DOHH2 (cell line): ENCODE results near the gene SOD1.
"Not testable (repeated sequence)": the region's sequence is repeated elsewhere in the genome, so short reads cannot be mapped to it uniquely, and the experiment has no call there.

Source experiments
- H3F3A ChIP-seq: fragments of 200-600 bp; sonication (generic), shearing (Covaris generic); 2 replicates; pipeline ENCODE4 v1.6.0; 2016; ENCODE audit warnings: antibody characterized with exemption, mild to moderate bottlenecking; ENCODE audit not compliant: control insufficient read depth, insufficient read depth
- H3K27ac ChIP-seq: fragments of 200-600 bp; sonication (generic); 2 replicates; pipeline ENCODE4 v1.5.1; 2014; ENCODE audit warnings: low read depth, mild to moderate bottlenecking, low read length, moderate library complexity
- H3K27me3 ChIP-seq: fragments of 200-600 bp; sonication (generic); 2 replicates; pipeline ENCODE4 v1.6.1; 2014; ENCODE audit warnings: mild to moderate bottlenecking, low read length, mixed read lengths; ENCODE audit not compliant: control insufficient read depth
- H3K36me3 ChIP-seq: fragments of 200-600 bp; sonication (generic); 2 replicates; pipeline ENCODE4 v1.6.1; 2014; ENCODE audit warnings: mild to moderate bottlenecking, low read length, moderate library complexity, mixed read lengths; ENCODE audit not compliant: control insufficient read depth
- H3K4me1 ChIP-seq: fragments of 200-600 bp; sonication (generic); 2 replicates; pipeline ENCODE4 v1.6.1; 2014; ENCODE audit warnings: mild to moderate bottlenecking, low read length, mixed read lengths; ENCODE audit not compliant: control insufficient read depth
- H3K4me2 ChIP-seq: fragments of 200-600 bp; sonication (generic); 2 replicates; pipeline ENCODE4 v1.6.0; 2014; ENCODE audit warnings: mild to moderate bottlenecking, low read length, moderate library complexity
- H3K4me3 ChIP-seq: fragments of 200-600 bp; sonication (generic); 2 replicates; pipeline ENCODE4 v1.5.1; 2014; ENCODE audit warnings: mild to moderate bottlenecking, low read length, mixed read lengths
- H3K79me2 ChIP-seq: fragments of 200-600 bp; sonication (generic); 2 replicates; pipeline ENCODE4 v1.6.1; 2014; ENCODE audit warnings: mild to moderate bottlenecking, low read length, mixed read lengths; ENCODE audit not compliant: control insufficient read depth
- H3K9me2 ChIP-seq: fragments of 200-600 bp; sonication (generic); replicated peaks from 2 replicates; pipeline ENCODE4 v1.6.1; 2014; ENCODE audit warnings: mild to moderate bottlenecking, low read length, mixed read lengths; ENCODE audit not compliant: control insufficient read depth
- H3K9me3 ChIP-seq: fragments of 200-600 bp; sonication (generic); 2 replicates; pipeline ENCODE4 v1.6.1; 2014; ENCODE audit warnings: antibody characterized with exemption, low read length, mixed read lengths; ENCODE audit not compliant: control insufficient read depth, insufficient read depth
- H4K20me1 ChIP-seq: fragments of 200-600 bp; sonication (generic); 2 replicates; pipeline ENCODE4 v1.6.0; 2014; ENCODE audit warnings: low read depth, mild to moderate bottlenecking, antibody characterized with exemption, low read length, moderate library complexity; ENCODE audit not compliant: control insufficient read depth, insufficient read depth
- EZH2phosphoT487 ChIP-seq: fragments of 200-600 bp; sonication (generic); IDR thresholded peaks from 2 replicates; pipeline ENCODE4 v1.6.1; 2017; ENCODE audit warnings: borderline replicate concordance, mild to moderate bottlenecking, antibody characterized with exemption, low read length, moderate library complexity, mixed read lengths
- TF ChIP-seq, protein P1 (sequence below): fragments of 200-600 bp; sonication (generic); IDR thresholded peaks from one replicate; pipeline ENCODE4 v1.5.1; 2014; ENCODE audit warnings: antibody characterized with exemption, mild to moderate bottlenecking, low read depth, low read length; ENCODE audit not compliant: poor library complexity, severe bottlenecking

Gene SOD1

DNA sequence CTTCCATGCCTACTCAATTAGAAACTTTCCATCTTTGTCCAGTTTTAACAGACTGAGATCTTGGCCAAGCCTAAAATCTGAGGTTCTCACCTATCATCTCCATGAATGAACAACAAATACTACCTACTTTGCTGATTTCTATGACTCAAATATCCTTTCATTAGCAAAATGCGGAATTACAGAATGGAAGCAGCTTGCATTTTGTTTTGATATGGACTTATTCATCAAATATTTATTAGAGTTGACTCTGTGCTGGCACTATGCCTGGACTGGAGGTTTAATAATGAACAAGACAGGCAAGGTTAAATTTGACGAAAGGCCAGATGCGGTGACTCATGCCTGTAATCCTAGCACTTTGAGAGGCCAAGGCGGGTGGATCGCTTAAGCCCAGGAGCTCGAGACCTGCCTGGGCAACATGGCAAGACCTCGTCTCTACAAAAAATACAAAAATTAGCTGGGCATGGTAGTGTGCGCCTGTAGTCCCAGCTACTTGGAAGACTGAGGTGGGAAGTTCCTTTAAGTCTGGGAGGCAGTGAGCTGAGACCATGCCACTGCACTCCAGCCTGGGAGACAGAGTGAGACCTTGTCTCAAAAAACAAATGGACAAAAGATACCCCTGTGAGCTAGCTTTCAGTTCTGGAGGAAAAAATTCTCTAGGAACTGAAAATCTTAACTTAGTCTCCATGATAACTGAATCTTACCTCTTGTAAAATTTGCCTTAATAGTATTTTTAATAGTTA lies 29.4 kb upstream of the SOD1 start:
- H3K4me2 ChIP-seq: no peak overlapping the region
- no peaks in the 10 kb centered on the region for H3K9me2 ChIP-seq
- no peaks in the 10 kb centered on the region for H3K36me3 ChIP-seq
- no peaks in the 10 kb centered on the region for H3K79me2 ChIP-seq
- no peaks in the 10 kb centered on the region for H4K20me1 ChIP-seq
- H3K27me3 ChIP-seq: no peaks in the 10 kb centered on the region
- no peak overlapping the region for H3K4me3 ChIP-seq
- H3K27ac ChIP-seq: no peak overlapping the region
- TF ChIP-seq EZH2phosphoT487: no peak
- TF ChIP-seq, protein P1, sequence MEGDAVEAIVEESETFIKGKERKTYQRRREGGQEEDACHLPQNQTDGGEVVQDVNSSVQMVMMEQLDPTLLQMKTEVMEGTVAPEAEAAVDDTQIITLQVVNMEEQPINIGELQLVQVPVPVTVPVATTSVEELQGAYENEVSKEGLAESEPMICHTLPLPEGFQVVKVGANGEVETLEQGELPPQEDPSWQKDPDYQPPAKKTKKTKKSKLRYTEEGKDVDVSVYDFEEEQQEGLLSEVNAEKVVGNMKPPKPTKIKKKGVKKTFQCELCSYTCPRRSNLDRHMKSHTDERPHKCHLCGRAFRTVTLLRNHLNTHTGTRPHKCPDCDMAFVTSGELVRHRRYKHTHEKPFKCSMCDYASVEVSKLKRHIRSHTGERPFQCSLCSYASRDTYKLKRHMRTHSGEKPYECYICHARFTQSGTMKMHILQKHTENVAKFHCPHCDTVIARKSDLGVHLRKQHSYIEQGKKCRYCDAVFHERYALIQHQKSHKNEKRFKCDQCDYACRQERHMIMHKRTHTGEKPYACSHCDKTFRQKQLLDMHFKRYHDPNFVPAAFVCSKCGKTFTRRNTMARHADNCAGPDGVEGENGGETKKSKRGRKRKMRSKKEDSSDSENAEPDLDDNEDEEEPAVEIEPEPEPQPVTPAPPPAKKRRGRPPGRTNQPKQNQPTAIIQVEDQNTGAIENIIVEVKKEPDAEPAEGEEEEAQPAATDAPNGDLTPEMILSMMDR: no peak
- H3K9me3 ChIP-seq: no peaks in the 10 kb centered on the region
- no peaks in the 10 kb centered on the region for H3K4me1 ChIP-seq
- H3F3A ChIP-seq: no peaks in the 10 kb centered on the region

DNA sequence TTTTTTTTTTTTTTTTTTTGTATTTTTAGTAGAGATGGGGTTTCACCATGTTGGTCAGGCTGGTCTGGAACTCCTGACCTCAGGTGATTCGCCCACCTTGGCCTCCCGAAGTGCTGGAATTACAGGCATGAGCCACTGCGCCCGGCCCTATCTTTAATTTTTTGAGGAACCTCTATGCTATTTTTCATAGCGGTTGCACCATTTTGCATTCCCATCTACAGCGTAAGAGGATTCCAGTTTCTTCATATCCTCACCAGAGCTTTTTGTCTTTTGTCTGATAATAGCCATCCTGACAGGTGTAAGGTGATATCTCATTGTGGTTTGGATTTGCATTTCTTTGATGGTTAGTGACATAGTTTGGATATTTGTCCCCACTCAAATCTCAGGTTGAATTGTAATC lies 27.6 kb upstream of the SOD1 start:
- H3K27me3 ChIP-seq, H3K36me3 ChIP-seq, H3K27ac ChIP-seq, H3K4me2 ChIP-seq, H3K9me3 ChIP-seq, H3K79me2 ChIP-seq, H4K20me1 ChIP-seq, H3K4me1 ChIP-seq, H3K9me2 ChIP-seq, H3F3A ChIP-seq, H3K4me3 ChIP-seq: not testable (repeated sequence)

DNA sequence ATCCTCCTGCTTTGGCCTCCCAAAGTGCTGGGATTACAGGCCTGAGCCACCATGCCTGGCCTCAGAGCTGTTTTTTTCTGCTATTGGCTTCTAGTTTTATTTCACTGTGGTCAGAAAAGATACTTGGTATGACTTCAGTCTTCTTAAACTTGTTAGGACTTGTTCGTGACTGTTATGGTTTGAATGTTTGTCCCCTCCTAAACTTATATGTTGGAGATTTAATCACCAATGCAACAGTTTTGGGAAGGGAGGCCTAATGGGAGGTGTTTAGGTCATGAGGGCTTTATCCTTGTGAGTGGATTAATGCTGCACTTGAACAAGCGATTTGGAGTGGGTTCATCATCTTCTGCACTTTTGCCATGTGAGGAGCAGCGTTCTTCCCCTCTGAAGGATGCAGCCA lies 24.5 kb upstream of the SOD1 start:
- no peaks in the 10 kb centered on the region for H3K9me2 ChIP-seq
- TF ChIP-seq, protein P1: no peak
- TF ChIP-seq EZH2phosphoT487: no peak
- no peaks in the 10 kb centered on the region for H4K20me1 ChIP-seq
- no peak overlapping the region for H3K4me2 ChIP-seq
- H3F3A ChIP-seq: no peaks in the 10 kb centered on the region
- H3K27me3 ChIP-seq: no peaks in the 10 kb centered on the region
- H3K4me3 ChIP-seq: no peak overlapping the region
- H3K27ac ChIP-seq: no peak overlapping the region
- no peaks in the 10 kb centered on the region for H3K36me3 ChIP-seq
- H3K9me3 ChIP-seq: no peaks in the 10 kb centered on the region
- no peaks in the 10 kb centered on the region for H3K79me2 ChIP-seq
- H3K4me1 ChIP-seq: no peaks in the 10 kb centered on the region

DNA sequence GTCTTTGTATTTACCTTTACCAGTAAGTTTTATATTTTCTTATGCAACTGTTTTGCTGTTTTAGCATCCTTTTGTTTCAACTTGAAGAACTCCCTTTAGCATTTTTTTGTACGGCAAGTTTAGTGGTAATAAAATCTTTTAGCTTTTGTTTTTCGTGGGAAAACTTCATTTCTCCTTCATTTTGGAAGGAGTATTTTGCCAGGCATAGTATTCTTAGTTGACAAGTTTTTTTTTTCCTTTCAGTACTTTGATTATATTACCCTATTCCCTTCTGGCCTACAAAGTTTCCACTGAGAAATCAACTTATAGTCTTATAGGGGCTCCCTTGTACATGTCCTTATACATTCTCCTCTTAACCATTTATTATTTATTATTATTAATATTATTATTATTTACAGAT lies 22.6 kb upstream of the SOD1 start:
- Histone ChIP-seq H3K27ac (no peak overlapping the region), H3F3A (no peaks in the 10 kb centered on the region), H3K27me3 (no peaks in the 10 kb centered on the region), H3K4me2 (no peak overlapping the region), H3K9me2 (no peaks in the 10 kb centered on the region), H3K4me3 (no peak overlapping the region), H3K4me1 (no peaks in the 10 kb centered on the region), H3K9me3 (no peaks in the 10 kb centered on the region), H3K79me2 (no peaks in the 10 kb centered on the region), H4K20me1 (no peaks in the 10 kb centered on the region), H3K36me3 (no peaks in the 10 kb centered on the region)
- TF ChIP-seq, protein P1: no peak
- no peak for TF ChIP-seq EZH2phosphoT487
